ENCODE data around the gene VTCN1. TPM values are rescaled to one million over a fixed set of nuclear protein-coding genes. Genes with fewer than 3 reads are reported as not detected.

Gene VTCN1
- total and polyA plus RNA-seq, 2 donors (not counting 3 experiments of a cell fraction or from before 2014, with no cell fraction given), result not detected

- no peaks in the 10 kb centered on the region for H3K27me3 ChIP-seq (ENCODE audit: control insufficient read depth in 2 of 2, insufficient read depth in 2 of 2, low read length in 2 of 2)
- BruUV-seq (replicated peaks), result no TSS peak
- H3K79me2 ChIP-seq (ENCODE audit: control insufficient read depth, insufficient read depth, low read length), result no peaks in the 10 kb centered on the region
- H3K9me3 ChIP-seq (replicated peaks; ENCODE audit: control insufficient read depth, insufficient read depth, low read length), result no peaks in the 10 kb centered on the region
- intact Hi-C loops (cut with micrococcal nuclease), result no loop called here
- H4K20me1 ChIP-seq (replicated peaks; ENCODE audit: control insufficient read depth, extremely low read depth, insufficient read depth, low read length), result no peaks in the 10 kb centered on the region
- POLR2A ChIA-PET, result no interaction called here
- no peak overlapping the region for H3K4me2 ChIP-seq (ENCODE audit: insufficient read depth, low read length)
- H3K4me3 ChIP-seq (replicated peaks in 1 of 3; ENCODE audit: insufficient read depth in 1 of 3, low read depth in 1 of 3, low read length in 3 of 3), result no peak overlapping the region
- H3K9me1 ChIP-seq (replicated peaks; ENCODE audit: control insufficient read depth, extremely low read depth, insufficient read depth, low read length), result no peaks in the 10 kb centered on the region
- H3K36me3 ChIP-seq (ENCODE audit: control insufficient read depth in 2 of 2, extremely low read depth in 1 of 2, insufficient read depth in 2 of 2, low read length in 2 of 2), result no peaks in the 10 kb centered on the region
- dilution Hi-C loops (cut with MboI; ENCODE audit: extremely low pct_ligation_motif_present, low sequenced_read_pairs), result no loop called here
- no peak for TF ChIP-seq CTCF (IDR thresholded peaks at IDR 0.05; ENCODE audit: extremely low read depth in 1 of 2, insufficient read depth in 1 of 2, low read depth in 1 of 2, low read length in 2 of 2)
- no peak for TF ChIP-seq JUN (IDR thresholded peaks at IDR 0.05; ENCODE audit: borderline replicate concordance, insufficient read depth, insufficient read length, low read depth)
- no peak for TF ChIP-seq EZH2 (IDR thresholded peaks at IDR 0.05; ENCODE audit: borderline replicate concordance, low read depth, low read length, severe bottlenecking)
- FAIRE-seq (no peak), DNase-seq (ENCODE audit: low read depth, low spot score) (no peak)
- no peak overlapping the region for H3K27ac ChIP-seq (ENCODE audit: insufficient read depth, low read depth, low read length)
- H3K4me1 ChIP-seq (ENCODE audit: control insufficient read depth, extremely low read depth, insufficient read depth, low read length), result no peaks in the 10 kb centered on the region
- CTCF ChIA-PET, result no interaction called here
- no peak overlapping the region for H3K9ac ChIP-seq (replicated peaks; ENCODE audit: extremely low read depth, insufficient read depth, low read length)
- no peak overlapping the region for H2AFZ ChIP-seq (ENCODE audit: low read depth, low read length)
These were observed 21.8 kb upstream of the VTCN1 start for GRCh38 chr1:117232531-117232930.

DNA sequence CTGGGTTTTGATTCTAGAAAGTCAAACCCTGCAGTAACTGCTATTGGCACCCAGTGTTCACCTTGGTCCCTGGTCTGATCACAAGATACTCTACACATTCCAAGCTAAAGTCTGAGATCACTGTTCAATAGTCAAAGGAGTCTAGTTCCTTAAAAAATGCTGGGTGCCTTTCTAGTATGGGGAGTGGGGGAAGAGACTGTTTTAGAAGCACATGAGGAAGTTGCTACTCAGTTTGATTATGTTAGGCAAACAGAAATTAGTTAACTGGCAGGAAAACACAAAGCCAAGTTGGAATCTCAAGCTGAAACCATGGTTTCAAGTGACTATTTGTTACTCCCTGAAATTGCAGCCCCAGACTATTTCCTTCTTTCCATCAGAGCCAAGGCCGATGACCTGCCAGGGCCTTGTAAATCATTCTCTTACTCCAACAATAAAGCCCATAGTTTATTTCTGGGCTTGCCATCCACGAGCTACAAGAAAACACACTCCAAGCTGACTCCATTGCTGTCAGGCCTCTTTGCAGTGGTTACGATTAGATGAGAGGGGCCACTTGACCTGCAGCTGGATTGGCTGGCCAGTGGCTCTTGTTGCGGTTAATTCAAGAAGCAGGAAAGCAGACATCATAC lies 21.1 kb upstream of the VTCN1 start:
- no peaks in the 10 kb centered on the region for H3K79me2 ChIP-seq (ENCODE audit: control insufficient read depth, insufficient read depth, low read length)
- no peak for TF ChIP-seq CTCF (IDR thresholded peaks at IDR 0.05; ENCODE audit: extremely low read depth in 1 of 2, insufficient read depth in 1 of 2, low read depth in 1 of 2, low read length in 2 of 2)
- TF ChIP-seq EZH2 (IDR thresholded peaks at IDR 0.05; ENCODE audit: borderline replicate concordance, low read depth, low read length, severe bottlenecking), result no peak
- TF ChIP-seq POLR2AphosphoS5 (IDR thresholded peaks at IDR 0.05; ENCODE audit: insufficient read depth, low read depth, low read length), result no peak
- TF ChIP-seq POLR2A (IDR thresholded peaks at IDR 0.05; ENCODE audit: low read depth, low read length), result no peak
- TF ChIP-seq FOS (IDR thresholded peaks at IDR 0.05; ENCODE audit: borderline replicate concordance, insufficient read depth, low read length), result no peak
- no peak for TF ChIP-seq JUN (IDR thresholded peaks at IDR 0.05; ENCODE audit: borderline replicate concordance, insufficient read depth, insufficient read length, low read depth)
- TF ChIP-seq, protein P1, sequence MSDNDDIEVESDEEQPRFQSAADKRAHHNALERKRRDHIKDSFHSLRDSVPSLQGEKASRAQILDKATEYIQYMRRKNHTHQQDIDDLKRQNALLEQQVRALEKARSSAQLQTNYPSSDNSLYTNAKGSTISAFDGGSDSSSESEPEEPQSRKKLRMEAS (IDR thresholded peaks at IDR 0.05; ENCODE audit: insufficient read depth, insufficient read length), result no peak
- no peak for TF ChIP-seq MYC (IDR thresholded peaks at IDR 0.05; ENCODE audit: low read depth, low read length)
- no peak for TF ChIP-seq GATA2 (IDR thresholded peaks at IDR 0.05; ENCODE audit: insufficient read depth, insufficient read length, low read depth, low read length)
- no peak overlapping the region for H3K27ac ChIP-seq (ENCODE audit: insufficient read depth, low read depth, low read length)
- ChIA-PET CTCF (no interaction called here), POLR2A (no interaction called here)
- intact Hi-C loops (cut with micrococcal nuclease) (no loop called here), dilution Hi-C loops (cut with MboI; ENCODE audit: extremely low pct_ligation_motif_present, low sequenced_read_pairs) (no loop called here)
- H4K20me1 ChIP-seq (replicated peaks; ENCODE audit: control insufficient read depth, extremely low read depth, insufficient read depth, low read length), result no peaks in the 10 kb centered on the region
- H3K9me3 ChIP-seq (replicated peaks; ENCODE audit: control insufficient read depth, insufficient read depth, low read length), result no peaks in the 10 kb centered on the region
- H2AFZ ChIP-seq (ENCODE audit: low read depth, low read length), result no peak overlapping the region
- H3K27me3 ChIP-seq (ENCODE audit: control insufficient read depth in 2 of 2, insufficient read depth in 2 of 2, low read length in 2 of 2), result no peaks in the 10 kb centered on the region
- H3K4me1 ChIP-seq (ENCODE audit: control insufficient read depth, extremely low read depth, insufficient read depth, low read length), result no peaks in the 10 kb centered on the region
- FAIRE-seq (no peak), DNase-seq (ENCODE audit: low read depth, low spot score) (no peak)
- no TSS peak for BruUV-seq (replicated peaks)
- H3K36me3 ChIP-seq (ENCODE audit: control insufficient read depth in 2 of 2, extremely low read depth in 1 of 2, insufficient read depth in 2 of 2, low read length in 2 of 2), result no peaks in the 10 kb centered on the region
- H3K4me3 ChIP-seq (replicated peaks in 1 of 3; ENCODE audit: insufficient read depth in 1 of 3, low read depth in 1 of 3, low read length in 3 of 3), result no peak overlapping the region
- no peaks in the 10 kb centered on the region for H3K9me1 ChIP-seq (replicated peaks; ENCODE audit: control insufficient read depth, extremely low read depth, insufficient read depth, low read length)
- no peak overlapping the region for H3K9ac ChIP-seq (replicated peaks; ENCODE audit: extremely low read depth, insufficient read depth, low read length)
- no peak overlapping the region for H3K4me2 ChIP-seq (ENCODE audit: insufficient read depth, low read length)
